ENCODE measurements around the gene MMP14. TPM values are rescaled to one million over a fixed set of nuclear protein-coding genes. Genes with fewer than 3 reads are reported as not detected.

MMP14 gene
- polyA plus RNA-seq, 1 experiment: 365 TPM

GRCh38 chr14:22820731-22821130 is 15.7 kb upstream of the MMP14 start:
- no peak for TF ChIP-seq CTCF (IDR thresholded peaks at IDR 0.05; ENCODE audit: low read depth, low read length)
- ChIA-PET POLR2A (no interaction called here), CTCF (interaction anchor here (0.7 to 8.7 kb wide), 6 partner anchors 31 to 264 kb away, joined by 3 to 217 read pairs (median 22); partner anchors contain the start of gene LRP10)
- no peak overlapping the region for H3K4me3 ChIP-seq (ENCODE audit: low read depth, low read length)
- no peak for DNase-seq (ENCODE audit: low read depth, low spot score)
- H3K9me3 ChIP-seq (ENCODE audit: control insufficient read depth, insufficient read depth, low read length): no peaks in the 10 kb centered on the region; the same call in 1 of the 2 replicates
- no peaks in the 10 kb centered on the region for H3K27me3 ChIP-seq (ENCODE audit: control insufficient read depth, insufficient read depth, low read length)
- no peak overlapping the region for H3K27ac ChIP-seq (ENCODE audit: low read depth, low read length)

GRCh38 chr14:22821193-22822015 is 15.0 kb upstream of the MMP14 start:
- CTCF ChIA-PET: interaction anchor here (0.5 to 8.7 kb wide), 9 partner anchors 14 to 265 kb away, joined by 3 to 217 read pairs (median 19); partner anchors contain the start of genes LRP10 and MMP14
- no peak for TF ChIP-seq CTCF (IDR thresholded peaks at IDR 0.05; ENCODE audit: low read depth, low read length)
- POLR2A ChIA-PET: interaction anchor here (0.6 to 2.9 kb wide), 2 partner anchors 31 to 250 kb away, joined by 3 to 32 read pairs; no protein-coding TSS in a partner anchor
- H3K27ac ChIP-seq (ENCODE audit: low read depth, low read length): no peak overlapping the region
- no peaks in the 10 kb centered on the region; the same call in 1 of the 2 replicates for H3K9me3 ChIP-seq (ENCODE audit: control insufficient read depth, insufficient read depth, low read length)
- DNase-seq (ENCODE audit: low read depth, low spot score): no peak
- H3K4me3 ChIP-seq (ENCODE audit: low read depth, low read length): no peak overlapping the region
- H3K27me3 ChIP-seq (ENCODE audit: control insufficient read depth, insufficient read depth, low read length): no peaks in the 10 kb centered on the region

- ChIA-PET POLR2A (interaction anchor here (0.5 to 3.4 kb wide), 8 partner anchors 16 to 105 kb away, joined by 3 to 35 read pairs (median 6); partner anchors contain the start of genes OXA1L and RBM23), CTCF (interaction anchor here (0.5 to 8.7 kb wide), 34 partner anchors 9 to 720 kb away, joined by 3 to 217 read pairs (median 6); partner anchors contain the start of genes LRP10, MMP14 and OXA1L)
- no peak overlapping the region for H3K4me3 ChIP-seq (ENCODE audit: low read depth, low read length)
- DNase-seq (ENCODE audit: low read depth, low spot score): no peak
- peak overlapping the region; percentile 65 for H3K27ac ChIP-seq (ENCODE audit: low read depth, low read length)
- no peaks in the 10 kb centered on the region; the same call in 1 of the 2 replicates for H3K9me3 ChIP-seq (ENCODE audit: control insufficient read depth, insufficient read depth, low read length)
- H3K27me3 ChIP-seq (ENCODE audit: control insufficient read depth, insufficient read depth, low read length): no peaks in the 10 kb centered on the region
- no peak for TF ChIP-seq CTCF (IDR thresholded peaks at IDR 0.05; ENCODE audit: low read depth, low read length)
These were observed 14.3 kb upstream of the MMP14 start for GRCh38 chr14:22822016-22822570.

GRCh38 chr14:22822571-22823098 is 13.8 kb upstream of the MMP14 start:
- peak; percentile 62 for DNase-seq (ENCODE audit: low read depth, low spot score)
- H3K9me3 ChIP-seq (ENCODE audit: control insufficient read depth, insufficient read depth, low read length): no peaks in the 10 kb centered on the region; the same call in 1 of the 2 replicates
- peak; percentile 87 for TF ChIP-seq CTCF (IDR thresholded peaks at IDR 0.05; ENCODE audit: low read depth, low read length)
- H3K27ac ChIP-seq (ENCODE audit: low read depth, low read length): peak overlapping the region; percentile 65
- no peaks in the 10 kb centered on the region for H3K27me3 ChIP-seq (ENCODE audit: control insufficient read depth, insufficient read depth, low read length)
- POLR2A ChIA-PET: interaction anchor here (0.5 to 3.4 kb wide), 9 partner anchors 16 to 160 kb away, joined by 3 to 35 read pairs (median 6); partner anchors contain the start of genes AJUBA, OXA1L and RBM23
- CTCF ChIA-PET: interaction anchor here (0.5 to 8.7 kb wide), 42 partner anchors 9 to 721 kb away, joined by 3 to 217 read pairs (median 4); partner anchors contain the start of genes LRP10, MMP14 and OXA1L
- H3K4me3 ChIP-seq (ENCODE audit: low read depth, low read length): peak overlapping the region; percentile 34

Measured in AG04450 (cell line).